ENCODE results near the gene SMIM20.
A peak's percentile ranks its signal among the peaks of the same experiment; 100 is the strongest.

Gene SMIM20

GRCh38 chr4:25927361-25928195 is 13.6 kb downstream of the SMIM20 start:
- Histone ChIP-seq H2BK120ac (ENCODE audit: insufficient read depth, low read length, poor library complexity) (no peak overlapping the region), H2BK5ac (ENCODE audit: low read depth, low read length, poor library complexity) (no peak overlapping the region), H4K8ac (ENCODE audit: low read depth, low read length) (no peak overlapping the region), H3K18ac (ENCODE audit: low read length) (no peak overlapping the region), H3K14ac (ENCODE audit: low read length) (no peak overlapping the region), H3K4me2 (ENCODE audit: low read length) (no peak overlapping the region), H3K4ac (ENCODE audit: low read depth, low read length) (no peak overlapping the region), H2AK5ac (ENCODE audit: low read length) (no peak overlapping the region), H3K79me1 (ENCODE audit: low read length) (no peaks in the 10 kb centered on the region), H3K79me2 (ENCODE audit: control insufficient read depth, insufficient read depth, low read length, poor library complexity) (no peaks in the 10 kb centered on the region), H4K12ac (ENCODE audit: low read depth, low read length) (no peak overlapping the region), H3K4me1 (ENCODE audit: control insufficient read depth in 1 of 2, insufficient read depth in 2 of 2, low read length in 2 of 2) (no peaks in the 10 kb centered on the region), H2AFZ (ENCODE audit: insufficient read depth, low read length, poor library complexity) (no peak overlapping the region), H3K9me3 (ENCODE audit: insufficient read depth, low read depth, low read length) (no peaks in the 10 kb centered on the region), H3K27ac (ENCODE audit: low read depth, low read length) (no peak overlapping the region), H3K27me3 (ENCODE audit: insufficient read depth, low read length) (no peaks in the 10 kb centered on the region), H4K91ac (ENCODE audit: low read depth, low read length) (no peak overlapping the region), H3K9ac (ENCODE audit: low read length) (no peak overlapping the region), H3K36me3 (ENCODE audit: control insufficient read depth in 1 of 2, insufficient read depth in 2 of 2, low read length in 2 of 2) (no peaks in the 10 kb centered on the region), H2BK12ac (ENCODE audit: low read length) (no peak overlapping the region), H3K4me3 (ENCODE audit: low read depth, low read length) (no peak overlapping the region), H3K23ac (ENCODE audit: low read length) (no peak overlapping the region)
- DNase-seq: no peak
- WGBS (ENCODE audit: extremely low coverage, insufficient coverage, insufficient read length): no CpG with 5 or more reads among the region's 10 CpGs

GRCh38 chr4:25928379-25929297 is 14.6 kb downstream of the SMIM20 start:
- no peak overlapping the region for H3K27ac ChIP-seq (ENCODE audit: low read depth, low read length)
- H3K79me2 ChIP-seq (ENCODE audit: control insufficient read depth, insufficient read depth, low read length, poor library complexity): no peaks in the 10 kb centered on the region
- no peak overlapping the region for H2AK5ac ChIP-seq (ENCODE audit: low read length)
- no peaks in the 10 kb centered on the region for H3K79me1 ChIP-seq (ENCODE audit: low read length)
- H3K4me2 ChIP-seq (ENCODE audit: low read length): no peak overlapping the region
- peak in 1 of 2 donors; percentile 14 for DNase-seq
- H2BK5ac ChIP-seq (ENCODE audit: low read depth, low read length, poor library complexity): no peak overlapping the region
- H3K23ac ChIP-seq (ENCODE audit: low read length): no peak overlapping the region
- no peak overlapping the region for H3K14ac ChIP-seq (ENCODE audit: low read length)
- no peak overlapping the region for H2BK12ac ChIP-seq (ENCODE audit: low read length)
- H3K4ac ChIP-seq (ENCODE audit: low read depth, low read length): no peak overlapping the region
- H4K91ac ChIP-seq (ENCODE audit: low read depth, low read length): no peak overlapping the region
- no peak overlapping the region for H2AFZ ChIP-seq (ENCODE audit: insufficient read depth, low read length, poor library complexity)
- H3K4me1 ChIP-seq (ENCODE audit: control insufficient read depth in 1 of 2, insufficient read depth in 2 of 2, low read length in 2 of 2): no peaks in the 10 kb centered on the region
- no peak overlapping the region for H4K8ac ChIP-seq (ENCODE audit: low read depth, low read length)
- no peak overlapping the region for H4K12ac ChIP-seq (ENCODE audit: low read depth, low read length)
- no peak overlapping the region for H3K18ac ChIP-seq (ENCODE audit: low read length)
- H3K9ac ChIP-seq (ENCODE audit: low read length): no peak overlapping the region
- H3K27me3 ChIP-seq (ENCODE audit: insufficient read depth, low read length): no peaks in the 10 kb centered on the region
- H3K4me3 ChIP-seq (ENCODE audit: low read depth, low read length): no peak overlapping the region
- no peaks in the 10 kb centered on the region for H3K36me3 ChIP-seq (ENCODE audit: control insufficient read depth in 1 of 2, insufficient read depth in 2 of 2, low read length in 2 of 2)
- no peak overlapping the region for H2BK120ac ChIP-seq (ENCODE audit: insufficient read depth, low read length, poor library complexity)
- no peaks in the 10 kb centered on the region for H3K9me3 ChIP-seq (ENCODE audit: insufficient read depth, low read depth, low read length)
- WGBS (ENCODE audit: extremely low coverage, insufficient coverage, insufficient read length): no CpG with 5 or more reads among the region's 11 CpGs

DNA sequence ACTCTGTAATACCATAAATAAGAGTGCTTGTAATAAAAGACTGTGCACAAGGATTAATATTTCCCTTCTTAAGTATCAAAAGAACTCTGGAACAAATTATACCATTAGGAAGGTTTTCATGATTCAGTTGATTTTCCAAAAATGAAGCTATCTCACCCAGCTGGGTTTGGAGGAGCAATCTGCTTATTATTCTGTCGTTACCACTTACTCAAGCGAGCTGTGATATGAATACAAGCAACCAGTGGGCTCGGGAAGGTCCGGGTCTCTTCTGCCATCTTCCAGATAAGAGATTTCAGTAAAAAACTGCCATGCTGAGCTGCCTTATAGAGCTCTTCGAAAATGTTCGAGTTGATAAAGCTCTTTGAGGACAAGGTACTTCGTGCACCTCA is 15.3 kb downstream of the SMIM20 start:
- H2BK5ac ChIP-seq (ENCODE audit: low read depth, low read length, poor library complexity): no peak overlapping the region
- H3K18ac ChIP-seq (ENCODE audit: low read length): no peak overlapping the region
- no peaks in the 10 kb centered on the region for H3K27me3 ChIP-seq (ENCODE audit: insufficient read depth, low read length)
- no peaks in the 10 kb centered on the region for H3K4me1 ChIP-seq (ENCODE audit: control insufficient read depth in 1 of 2, insufficient read depth in 2 of 2, low read length in 2 of 2)
- no peak for DNase-seq
- no peak overlapping the region for H4K12ac ChIP-seq (ENCODE audit: low read depth, low read length)
- no peak overlapping the region for H2AK5ac ChIP-seq (ENCODE audit: low read length)
- H3K4me2 ChIP-seq (ENCODE audit: low read length): no peak overlapping the region
- no peaks in the 10 kb centered on the region for H3K36me3 ChIP-seq (ENCODE audit: control insufficient read depth in 1 of 2, insufficient read depth in 2 of 2, low read length in 2 of 2)
- no peaks in the 10 kb centered on the region for H3K79me2 ChIP-seq (ENCODE audit: control insufficient read depth, insufficient read depth, low read length, poor library complexity)
- H2BK120ac ChIP-seq (ENCODE audit: insufficient read depth, low read length, poor library complexity): no peak overlapping the region
- H3K9me3 ChIP-seq (ENCODE audit: insufficient read depth, low read depth, low read length): no peaks in the 10 kb centered on the region
- H3K4ac ChIP-seq (ENCODE audit: low read depth, low read length): no peak overlapping the region
- H3K23ac ChIP-seq (ENCODE audit: low read length): no peak overlapping the region
- H3K4me3 ChIP-seq (ENCODE audit: low read depth, low read length): no peak overlapping the region
- no peak overlapping the region for H2BK12ac ChIP-seq (ENCODE audit: low read length)
- H3K9ac ChIP-seq (ENCODE audit: low read length): no peak overlapping the region
- H2AFZ ChIP-seq (ENCODE audit: insufficient read depth, low read length, poor library complexity): no peak overlapping the region
- H4K91ac ChIP-seq (ENCODE audit: low read depth, low read length): no peak overlapping the region
- no peak overlapping the region for H3K14ac ChIP-seq (ENCODE audit: low read length)
- WGBS (ENCODE audit: extremely low coverage, insufficient coverage, insufficient read length): no CpG with 5 or more reads among the region's 7 CpGs
- H3K27ac ChIP-seq (ENCODE audit: low read depth, low read length): no peak overlapping the region
- no peaks in the 10 kb centered on the region for H3K79me1 ChIP-seq (ENCODE audit: low read length)
- H4K8ac ChIP-seq (ENCODE audit: low read depth, low read length): no peak overlapping the region

DNA sequence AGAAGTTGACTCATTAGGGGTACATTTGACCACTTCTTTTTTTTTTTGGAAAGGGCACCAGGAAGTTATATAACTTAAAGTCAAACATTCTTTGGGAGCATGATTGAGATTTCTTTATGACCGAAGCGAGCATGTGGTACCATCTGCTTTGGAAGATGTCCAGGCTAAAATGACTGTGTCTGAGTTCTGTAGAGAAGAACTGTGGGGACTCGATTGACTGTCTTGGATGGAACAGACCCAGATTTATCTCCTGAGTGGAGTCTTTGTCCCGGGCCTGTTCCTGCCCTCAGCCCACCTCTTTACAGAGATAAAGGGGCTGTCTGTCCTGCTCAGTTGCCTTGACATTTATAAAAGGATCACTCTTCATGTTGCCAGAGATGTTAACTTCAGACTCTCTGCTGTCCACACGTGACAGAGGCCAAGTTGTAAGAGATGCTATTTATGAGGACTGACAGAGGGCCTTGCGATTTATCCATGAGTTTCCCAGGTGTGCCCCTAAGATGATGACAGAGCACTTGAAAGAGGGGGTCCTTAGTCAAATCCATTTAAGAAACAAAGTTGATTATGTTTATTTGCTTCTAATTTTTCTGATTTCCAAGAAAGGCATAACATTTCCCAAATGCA is 16.8 kb downstream of the SMIM20 start:
- Histone ChIP-seq H3K4me3 (ENCODE audit: low read depth, low read length) (no peak overlapping the region), H2BK120ac (ENCODE audit: insufficient read depth, low read length, poor library complexity) (no peak overlapping the region), H3K14ac (ENCODE audit: low read length) (no peak overlapping the region), H2BK12ac (ENCODE audit: low read length) (no peak overlapping the region), H3K27ac (ENCODE audit: low read depth, low read length) (no peak overlapping the region), H3K9ac (ENCODE audit: low read length) (no peak overlapping the region), H2AK5ac (ENCODE audit: low read length) (no peak overlapping the region), H3K27me3 (ENCODE audit: insufficient read depth, low read length) (no peaks in the 10 kb centered on the region), H3K18ac (ENCODE audit: low read length) (no peak overlapping the region), H3K79me1 (ENCODE audit: low read length) (no peaks in the 10 kb centered on the region), H2BK5ac (ENCODE audit: low read depth, low read length, poor library complexity) (no peak overlapping the region), H2AFZ (ENCODE audit: insufficient read depth, low read length, poor library complexity) (no peak overlapping the region), H4K12ac (ENCODE audit: low read depth, low read length) (no peak overlapping the region), H3K9me3 (ENCODE audit: insufficient read depth, low read depth, low read length) (no peaks in the 10 kb centered on the region), H3K23ac (ENCODE audit: low read length) (no peak overlapping the region), H3K4me1 (ENCODE audit: control insufficient read depth in 1 of 2, insufficient read depth in 2 of 2, low read length in 2 of 2) (no peaks in the 10 kb centered on the region), H3K36me3 (ENCODE audit: control insufficient read depth in 1 of 2, insufficient read depth in 2 of 2, low read length in 2 of 2) (no peaks in the 10 kb centered on the region), H4K91ac (ENCODE audit: low read depth, low read length) (no peak overlapping the region), H3K79me2 (ENCODE audit: control insufficient read depth, insufficient read depth, low read length, poor library complexity) (no peaks in the 10 kb centered on the region), H3K4ac (ENCODE audit: low read depth, low read length) (no peak overlapping the region), H3K4me2 (ENCODE audit: low read length) (no peak overlapping the region), H4K8ac (ENCODE audit: low read depth, low read length) (no peak overlapping the region)
- WGBS (ENCODE audit: extremely low coverage, insufficient coverage, insufficient read length): no CpG with 5 or more reads among the region's 6 CpGs
- no peak for DNase-seq
